GM06990 (cell line): ENCODE data around the gene ENOX2.

Experiments used
- DNase-seq: peaks from one replicate; pipeline ENCODE4 v3.0.0-alpha.2; 2011; ENCODE audit not compliant: insufficient read length; ENCODE audit errors: extremely low read depth
- H3K27me3 ChIP-seq: replicated peaks from 2 replicates; pipeline ENCODE4 v1.6.0; 2011; ENCODE audit warnings: low read length; ENCODE audit not compliant: control insufficient read depth, insufficient read depth
- H3K36me3 ChIP-seq: 2 replicates; pipeline ENCODE4 v1.5.1; 2011; ENCODE audit warnings: low read length; ENCODE audit not compliant: control insufficient read depth, insufficient read depth
- H3K4me3 ChIP-seq: replicated peaks from 2 replicates; pipeline ENCODE4 v1.5.1; 2011; ENCODE audit warnings: low read depth, mild to moderate bottlenecking, control low read depth, low read length
- CTCF ChIP-seq: IDR thresholded peaks from 2 replicates; pipeline ENCODE4 v1.5.1; 2011; ENCODE audit warnings: low read length, control low read depth, mild to moderate bottlenecking, inconsistent platforms; ENCODE audit not compliant: insufficient read depth, poor library complexity, severe bottlenecking

The ENOX2 gene

GRCh38 chrX:130705591-130705990, 197.4 kb downstream of the ENOX2 start:
- H3K36me3 ChIP-seq, result no peaks in the 10 kb centered on the region
- no peak for TF ChIP-seq CTCF
- no peak for DNase-seq

GRCh38 chrX:130704053-130705038, 198.7 kb downstream of the ENOX2 start:
- no peak for DNase-seq
- Histone ChIP-seq H3K27me3 (no peaks in the 10 kb centered on the region), H3K4me3 (no peak overlapping the region), H3K36me3 (no peaks in the 10 kb centered on the region)
- no peak for TF ChIP-seq CTCF

More at GRCh38 chrX:130705591-130705990, 197.4 kb downstream of the ENOX2 start:
- no peaks in the 10 kb centered on the region for H3K27me3 ChIP-seq
- H3K4me3 ChIP-seq, result no peak overlapping the region

GRCh38 chrX:130702867-130703707, 199.9 kb downstream of the ENOX2 start:
- Histone ChIP-seq H3K27me3 (no peaks in the 10 kb centered on the region), H3K4me3 (no peak overlapping the region), H3K36me3 (no peaks in the 10 kb centered on the region)
- TF ChIP-seq CTCF, result no peak
- no peak for DNase-seq

- TF ChIP-seq CTCF, result no peak
- H3K27me3 ChIP-seq, result no peaks in the 10 kb centered on the region
Measured at GRCh38 chrX:130700629-130701028, 202.4 kb downstream of the ENOX2 start.

GRCh38 chrX:130699618-130700017, 203.4 kb downstream of the ENOX2 start:
- no peak for TF ChIP-seq CTCF
- Histone ChIP-seq H3K27me3 (no peaks in the 10 kb centered on the region), H3K36me3 (no peaks in the 10 kb centered on the region), H3K4me3 (no peak overlapping the region)
- DNase-seq, result no peak

More at GRCh38 chrX:130700629-130701028, 202.4 kb downstream of the ENOX2 start:
- Histone ChIP-seq H3K36me3 (no peaks in the 10 kb centered on the region), H3K4me3 (no peak overlapping the region)
- DNase-seq, result no peak
